Common myeloid progenitor, CD34-positive (primary cell): Measurements from ENCODE around the gene SCN4A. TPM values are rescaled to one million over a fixed set of nuclear protein-coding genes. Genes with fewer than 3 reads are reported as not detected.
"Not testable (repeated sequence)": the region's sequence is repeated elsewhere in the genome, so short reads cannot be mapped to it uniquely, and the experiment has no call there.

ENCODE experiments used
- CTCF ChIA-PET: fragments of 350-600 bp; sonication (Branson Sonifier 250); formaldehyde crosslinking; loops from one replicate; lab custom pipeline; 2021; ENCODE audit warnings: antibody characterized with exemption; lab: Charles Lee
- POLR2A ChIA-PET: fragments of 350-600 bp; sonication (Branson Sonifier 250); formaldehyde crosslinking; loops from one replicate; lab custom pipeline; 2021; ENCODE audit warnings: antibody characterized with exemption; lab: Charles Lee
- DNase-seq, 3 donors: peaks; one replicate each; pipeline versions ENCODE4 v3.0.0 to v3.0.0-alpha.2; 2013
- H3K27ac ChIP-seq, 2 experiments: 1 replicate in 1 of 2; 2 replicates in 1 of 2; pipeline ENCODE4 v1.7.0; 2013; ENCODE audit warnings: inconsistent platforms in 2 of 2, low read length in 2 of 2, mild to moderate bottlenecking in 2 of 2, low read depth in 1 of 2, moderate library complexity in 1 of 2; ENCODE audit not compliant: severe bottlenecking in 2 of 2, insufficient read depth in 1 of 2, poor library complexity in 1 of 2
- H3K27me3 ChIP-seq, 5 experiments: replicated peaks in 2 of 5; 1 replicate in 3 of 5; 2 replicates in 2 of 5; pipeline versions ENCODE4 v1.6.1 to v1.7.0; 2013; ENCODE audit warnings: low read length in 4 of 5, mild to moderate bottlenecking in 2 of 5, moderate library complexity in 2 of 5, inconsistent platforms in 1 of 5; ENCODE audit not compliant: insufficient read depth in 5 of 5, control insufficient read depth in 4 of 5
- H3K36me3 ChIP-seq, 4 experiments: 1 replicate in 2 of 4; 2 replicates in 2 of 4; pipeline versions ENCODE4 v1.6.1 to v1.7.0; 2013; ENCODE audit warnings: low read length in 3 of 4, control low read depth in 1 of 4, mild to moderate bottlenecking in 1 of 4; ENCODE audit not compliant: control insufficient read depth in 4 of 4, insufficient read depth in 4 of 4
- H3K4me1 ChIP-seq, 4 experiments: 1 replicate in 3 of 4; 2 replicates in 1 of 4; pipeline versions ENCODE4 v1.6.1 to v1.7.1; 2013; ENCODE audit warnings: low read length in 3 of 4, mild to moderate bottlenecking in 3 of 4, control low read depth in 1 of 4, inconsistent platforms in 1 of 4, moderate library complexity in 1 of 4; ENCODE audit not compliant: control insufficient read depth in 4 of 4, insufficient read depth in 4 of 4; ENCODE audit errors: control extremely low read depth in 1 of 4
- H3K4me3 ChIP-seq, 7 experiments: 1 replicate in 4 of 7; 2 replicates in 3 of 7; pipeline versions ENCODE4 v1.5.1 to v1.7.0; 2013; ENCODE audit warnings: mild to moderate bottlenecking in 7 of 7, low read length in 6 of 7, moderate library complexity in 6 of 7, inconsistent platforms in 2 of 7, low read depth in 2 of 7, control low read depth in 1 of 7; ENCODE audit not compliant: insufficient read depth in 4 of 7, control insufficient read depth in 1 of 7; ENCODE audit errors: extremely low read depth in 1 of 7
- H3K9me3 ChIP-seq, 5 experiments: 1 replicate in 4 of 5; 2 replicates in 1 of 5; pipeline versions ENCODE4 v1.6.1 to v1.7.1; 2013; ENCODE audit warnings: low read length in 4 of 5, mild to moderate bottlenecking in 2 of 5, inconsistent platforms in 1 of 5, low read depth in 1 of 5, moderate library complexity in 1 of 5; ENCODE audit not compliant: control insufficient read depth in 4 of 5, insufficient read depth in 2 of 5; ENCODE audit errors: control extremely low read depth in 1 of 5
- WGBS: methylation state at CpG from one replicate; pipeline ENCODE4 v1.1.5; 2013; ENCODE audit not compliant: insufficient coverage; 5-methylcytosine and 5-hydroxymethylcytosine counted together
- polyA plus RNA-seq: library from polyadenylated mRNA; unstranded; fragments of 120-200 nt; gene quantifications from one replicate; pipeline ENCODE4 v1.2.1, GENCODE V29; 2013

The SCN4A gene
- polyA plus RNA-seq: 0.92 TPM

- Histone ChIP-seq H3K9me3 (no peaks in the 10 kb centered on the region), H3K36me3 (no peaks in the 10 kb centered on the region), H3K27ac (no peak within 1 kb of the TSS), H3K4me1 (peaks cover 0 to 31% (median 21%) of the 10 kb centered on the region in 4 experiments), H3K4me3 (no peak within 1 kb of the TSS), H3K27me3 (no peaks in the 10 kb centered on the region)
- no peak for DNase-seq
- CTCF ChIA-PET: no interaction called here
- POLR2A ChIA-PET: no interaction called here
- WGBS: 98% methylated on average over 14 of the region's 14 CpGs
These were observed at the start of gene SCN4A for GRCh38 chr17:63972796-63973195. TSS of gene SCN4A (minus strand) at chr17:63972918. CDS start at chr17:63972841, 77 bp downstream.

- 0% methylated on average over 19 of the region's 23 CpGs for WGBS
These were observed 47.5 kb upstream of the SCN4A start, which contains the start of gene ICAM2 for GRCh38 chr17:64020056-64020766. TSS of gene ICAM2 (minus strand) at chr17:64020633. CDS start at chr17:64006691, 13,942 bp downstream.

GRCh38 chr17:64019551-64019961, 46.8 kb upstream of the SCN4A start:
- H3K27me3 ChIP-seq, DNase-seq, H3K36me3 ChIP-seq, H3K9me3 ChIP-seq: not testable (repeated sequence)
- CTCF ChIA-PET: interaction anchor here (0.8 to 12.1 kb wide), 9 partner anchors 9 to 114 kb away, joined by 3 to 230 read pairs (median 6); partner anchors contain the start of gene PRR29
- POLR2A ChIA-PET: interaction anchor here (0.6 to 2.0 kb wide), 10 partner anchors 9 to 277 kb away, joined by 3 to 31 read pairs (median 6); partner anchors contain the start of genes ERN1 and PRR29
- 67% methylated on average over 6 of the region's 9 CpGs for WGBS
- Histone ChIP-seq H3K4me1 (peaks cover 35 to 94% (median 79%) of the 10 kb centered on the region in 4 experiments), H3K27ac (peak overlapping the region; percentile 96 to 99), H3K4me3 (peak overlapping the region; percentile 3 to 76 (median 72))

More at GRCh38 chr17:64020056-64020766, 47.5 kb upstream of the SCN4A start, which contains the start of gene ICAM2:
- POLR2A ChIA-PET: interaction anchor here (0.6 to 2.0 kb wide), 14 partner anchors 9 to 530 kb away, joined by 3 to 31 read pairs (median 5); partner anchors contain the start of genes ERN1 and PRR29
- no peaks in the 10 kb centered on the region for H3K9me3 ChIP-seq
- H3K27me3 ChIP-seq: no peaks in the 10 kb centered on the region
- CTCF ChIA-PET: interaction anchor here (0.6 to 12.1 kb wide), 14 partner anchors 9 to 116 kb away, joined by 3 to 230 read pairs (median 4); partner anchors contain the start of gene PRR29
- H3K4me1 ChIP-seq: peaks cover 32 to 95% (median 80%) of the 10 kb centered on the region in 4 experiments
- no peaks in the 10 kb centered on the region for H3K36me3 ChIP-seq
- peak within 1 kb of the TSS; percentile 3 to 76 (median 72) for H3K4me3 ChIP-seq
- peak; percentile 98 to 99 (median 99) for DNase-seq
- peak within 1 kb of the TSS; percentile 96 to 99 for H3K27ac ChIP-seq

- 73% methylated on average over 2 of the region's 2 CpGs for WGBS
- peaks cover 34 to 80% (median 63%) of the 10 kb centered on the region in 4 experiments for H3K4me1 ChIP-seq
- POLR2A ChIA-PET: interaction anchor here (1.0 to 1.3 kb wide), 3 partner anchors 8 to 32 kb away, joined by 4 to 9 read pairs (median 5); no protein-coding TSS in a partner anchor
- DNase-seq: no peak
- H3K36me3 ChIP-seq: peaks cover 0 to 3% (median 0%) of the 10 kb centered on the region in 4 experiments
- no peaks in the 10 kb centered on the region for H3K27me3 ChIP-seq
- CTCF ChIA-PET: interaction anchor here (0.9 to 3.1 kb wide), 14 partner anchors 10 to 128 kb away, joined by 3 to 53 read pairs (median 4); partner anchors contain the start of genes CD79B and PRR29
- peak overlapping the region in 3 of 7 experiments; percentile 3 to 65 (median 15) for H3K4me3 ChIP-seq
- H3K9me3 ChIP-seq: no peaks in the 10 kb centered on the region
- H3K27ac ChIP-seq: peak overlapping the region; percentile 96 to 99
These were observed 44.8 kb upstream of the SCN4A start for GRCh38 chr17:64017381-64017980.

- ChIA-PET POLR2A (interaction anchor here (1.0 to 1.3 kb wide), 3 partner anchors 8 to 32 kb away, joined by 4 to 9 read pairs (median 5); no protein-coding TSS in a partner anchor), CTCF (interaction anchor here (0.7 to 3.1 kb wide), 19 partner anchors 10 to 129 kb away, joined by 3 to 53 read pairs (median 4); partner anchors contain the start of genes CD79B and PRR29)
- H3K4me3 ChIP-seq: peak overlapping the region in 3 of 7 experiments; percentile 38 to 65 (median 50)
- DNase-seq: no peak
- peaks cover 32 to 75% (median 60%) of the 10 kb centered on the region in 4 experiments for H3K4me1 ChIP-seq
- no CpG with 5 or more reads among the region's 3 CpGs for WGBS
- H3K27me3 ChIP-seq: no peaks in the 10 kb centered on the region
- H3K27ac ChIP-seq: peak overlapping the region; percentile 56 to 77
- H3K9me3 ChIP-seq: no peaks in the 10 kb centered on the region
- peaks cover 0 to 3% (median under 1%) of the 10 kb centered on the region in 4 experiments for H3K36me3 ChIP-seq
These were observed 44.3 kb upstream of the SCN4A start for GRCh38 chr17:64016974-64017373.

GRCh38 chr17:64016231-64016784, 43.6 kb upstream of the SCN4A start:
- Histone ChIP-seq H3K27ac (peak overlapping the region; percentile 56 to 77), H3K4me3 (peak overlapping the region in 6 of 7 experiments; percentile 2 to 66 (median 44)), H3K27me3 (no peaks in the 10 kb centered on the region), H3K36me3 (peaks cover 0 to 3% (median 2%) of the 10 kb centered on the region in 4 experiments), H3K9me3 (no peaks in the 10 kb centered on the region), H3K4me1 (peaks cover 32 to 69% (median 57%) of the 10 kb centered on the region in 4 experiments)
- WGBS: 12% methylated on average over 4 of the region's 5 CpGs
- ChIA-PET CTCF (interaction anchor here (0.7 to 3.1 kb wide), 19 partner anchors 9 to 129 kb away, joined by 3 to 53 read pairs (median 4); partner anchors contain the start of genes CD79B, CSHL1 and PRR29), POLR2A (interaction anchor here (1.0 to 1.3 kb wide), 3 partner anchors 9 to 61 kb away, joined by 3 to 9 read pairs (median 5); no protein-coding TSS in a partner anchor)
- no peak for DNase-seq
